SIG-M5 treated with dmso at 0.1 percent for 504 hours (cell line): ENCODE measurements around the gene NPDC1.
"Not testable (repeated sequence)": the region's sequence is repeated elsewhere in the genome, so short reads cannot be mapped to it uniquely, and the experiment has no call there.

Experiments used
- DNase-seq: peaks from one replicate; lab custom pipeline; 2025; ENCODE audit not compliant: unreplicated experiment; lab: John Stamatoyannopoulos, UW

The NPDC1 gene

DNA sequence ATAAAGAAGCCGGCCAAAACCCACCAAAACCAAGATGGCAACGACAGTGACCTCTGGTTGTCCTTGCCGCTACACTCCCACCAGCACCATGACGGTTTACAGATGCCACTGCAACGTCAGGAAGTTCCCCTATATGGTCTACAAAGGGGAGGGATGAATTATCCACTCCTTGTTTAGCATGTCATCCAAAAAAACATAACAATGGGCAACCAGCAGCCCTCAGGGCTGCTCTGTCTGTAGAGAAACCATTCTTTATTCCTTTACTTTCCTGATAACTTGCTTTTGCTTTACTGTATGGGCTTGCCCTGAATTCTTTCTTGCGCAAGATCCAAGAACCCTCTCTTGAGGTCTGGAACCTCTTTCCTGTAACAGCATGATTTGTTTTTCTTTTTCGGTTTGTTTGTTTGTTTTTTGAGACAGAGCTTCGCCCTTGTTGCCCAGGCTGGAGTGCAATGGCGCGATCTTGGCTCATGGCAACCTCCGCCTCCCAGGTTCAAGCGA, 29.3 kb upstream of the NPDC1 start:
- DNase-seq = no peak

DNA sequence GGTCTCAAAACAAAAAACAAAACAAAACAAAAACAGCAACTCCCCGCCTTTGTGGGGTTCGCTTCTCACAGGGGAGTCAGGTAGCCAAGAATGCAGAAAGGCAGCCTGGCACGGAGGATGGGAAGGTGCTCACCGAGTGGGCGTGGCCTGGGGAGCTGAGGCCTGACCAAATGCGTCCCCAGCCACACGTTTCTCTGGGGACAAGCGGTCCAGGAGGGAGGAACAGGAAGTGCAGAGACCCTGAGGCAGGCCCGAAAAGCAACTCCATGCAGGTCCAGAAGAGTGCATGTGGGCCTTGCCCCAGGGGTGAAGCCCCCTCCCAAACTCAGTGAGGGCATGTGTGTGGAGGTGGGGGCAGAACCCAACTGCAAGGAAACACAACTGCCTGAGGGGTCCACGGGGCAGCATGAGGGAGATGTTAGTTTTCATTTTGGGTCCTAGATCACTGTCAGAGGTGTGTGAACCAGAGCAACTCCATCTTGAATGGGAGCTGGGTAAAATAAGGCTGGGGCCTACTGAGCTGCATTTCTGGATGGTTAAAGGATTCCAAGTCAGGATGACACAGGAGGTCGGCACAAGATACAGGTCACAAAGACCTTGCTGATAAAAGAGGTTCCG, 28.8 kb upstream of the NPDC1 start:
- no peak for DNase-seq

DNA sequence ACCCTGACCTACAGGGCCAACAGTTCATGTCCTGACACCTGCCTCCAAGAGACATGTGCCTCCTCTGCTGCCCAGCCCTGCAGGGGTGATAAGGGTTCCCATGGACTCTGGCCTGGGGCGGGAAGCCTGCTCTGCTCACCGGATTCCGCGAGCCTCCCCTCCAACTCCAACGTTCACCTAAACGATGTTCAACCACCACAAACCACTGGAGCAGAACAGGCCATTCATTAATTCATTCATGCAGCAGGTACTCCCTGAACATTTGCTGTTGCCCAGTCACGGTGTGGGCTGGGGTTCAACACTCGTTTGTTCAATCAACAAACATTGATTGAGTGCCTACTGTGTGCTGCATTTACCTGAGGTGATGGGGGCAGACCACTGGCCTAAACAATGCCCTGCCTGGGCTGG, 28.0 kb upstream of the NPDC1 start:
- no peak for DNase-seq

DNA sequence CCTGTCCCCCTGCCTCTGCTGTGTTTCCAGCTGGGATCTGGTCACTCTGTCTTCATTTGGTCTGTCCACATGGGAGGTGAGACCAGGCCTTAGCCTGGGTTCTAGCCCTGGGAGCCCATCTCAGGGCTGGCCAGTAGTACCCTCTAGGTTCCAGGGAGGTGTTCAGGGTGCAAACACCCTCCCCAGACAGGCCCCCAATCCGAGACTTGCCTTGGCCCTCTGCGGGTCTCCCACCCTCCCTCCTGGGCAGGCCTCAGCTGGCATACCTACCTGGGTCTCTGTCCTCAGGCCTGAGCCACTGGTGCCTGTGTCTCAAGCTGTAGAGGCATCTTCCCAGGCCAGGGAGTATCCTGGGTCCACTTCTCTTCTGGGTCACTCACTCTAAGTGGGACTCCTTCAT, 25.3 kb upstream of the NPDC1 start:
- no peak for DNase-seq

DNA sequence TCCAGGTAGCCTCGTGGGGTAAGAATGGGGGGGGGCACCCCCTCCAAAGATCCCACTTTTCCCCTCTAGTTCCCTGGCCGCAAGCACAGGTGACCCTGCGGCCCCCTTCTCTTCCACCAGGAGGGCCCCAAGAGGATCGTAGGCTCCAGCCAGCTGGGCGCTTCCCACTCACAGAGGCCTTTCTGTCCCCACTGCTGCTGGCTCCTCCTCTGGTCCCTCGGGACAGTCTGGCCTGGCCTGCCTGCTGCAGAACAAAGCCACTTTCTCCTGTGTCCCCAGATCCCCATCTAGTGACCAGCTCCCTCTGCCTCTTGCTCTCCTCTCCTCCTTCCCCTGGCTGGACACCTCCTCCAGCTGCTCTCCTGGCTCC, 24.9 kb upstream of the NPDC1 start:
- no peak for DNase-seq

DNA sequence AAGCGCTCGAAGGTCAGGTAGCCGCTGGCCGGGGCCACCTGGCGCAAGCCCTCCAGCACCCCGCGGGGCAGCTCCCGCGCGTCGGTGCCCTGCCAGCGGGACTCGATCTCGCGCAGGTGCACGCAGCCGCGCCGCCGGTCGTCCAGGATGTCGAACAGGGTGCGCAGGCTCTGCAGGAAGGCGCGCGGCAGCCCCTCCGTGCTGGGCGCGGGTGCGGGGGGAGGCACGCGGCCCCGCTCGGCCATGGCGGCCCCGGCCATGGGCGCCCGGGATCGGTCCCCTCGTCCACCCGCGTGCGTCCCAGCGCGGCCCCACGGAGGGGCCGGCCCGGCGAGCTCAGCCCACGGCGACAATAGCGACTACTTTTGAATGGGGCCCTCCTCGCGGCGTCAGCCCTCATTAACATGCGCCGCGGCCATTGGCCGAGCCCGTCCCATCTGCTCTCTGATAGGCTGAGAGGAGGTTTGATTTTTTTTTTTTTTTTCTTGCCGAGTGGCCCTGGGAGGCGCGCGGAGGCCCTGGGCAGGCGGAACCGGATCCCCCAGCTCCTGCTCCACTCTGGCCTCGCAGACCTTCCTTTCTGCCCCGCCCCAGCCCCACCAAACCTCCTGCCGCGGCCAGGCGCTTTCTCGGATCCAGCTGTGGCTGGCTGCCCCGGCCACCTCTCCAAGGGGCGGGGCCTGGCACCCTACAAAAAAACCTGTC, 24.4 kb upstream of the NPDC1 start, which contains the start of gene SAPCD2:
Gene SAPCD2, minus strand, starts transcription at position 357 of the 705 bp plus-strand sequence. Its CDS starts 97 bp downstream, at position 260.
- peak; percentile 84 for DNase-seq

DNA sequence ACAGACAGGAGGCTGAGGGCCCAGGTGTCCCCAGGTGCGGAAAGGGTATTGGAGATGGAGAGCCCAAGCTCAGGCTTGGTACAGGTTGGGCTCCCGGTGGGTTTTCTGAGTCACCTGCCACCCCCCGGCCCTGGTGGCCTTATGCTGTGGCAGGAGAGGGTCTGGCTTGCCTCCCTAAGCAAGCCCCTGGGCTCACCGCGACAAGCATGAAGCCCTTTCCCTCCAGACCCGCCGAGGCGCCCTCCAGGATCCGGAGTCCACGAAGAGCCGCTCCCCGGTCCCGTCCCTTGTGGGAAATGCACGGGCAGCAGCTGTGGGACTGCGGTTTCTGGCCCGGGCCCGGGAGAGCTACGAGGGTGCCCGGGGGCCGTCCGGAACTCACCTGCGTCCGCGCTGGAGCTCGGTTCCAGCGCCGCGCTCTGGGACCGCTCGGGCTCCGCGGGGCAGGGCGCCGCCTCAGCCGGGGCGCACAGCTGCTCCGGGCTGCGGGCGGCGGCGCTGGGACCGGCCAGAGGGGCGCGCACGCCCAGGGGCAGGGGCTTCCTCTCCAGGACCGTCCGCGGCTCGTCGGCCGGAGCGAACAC, 23.6 kb upstream of the NPDC1 start:
- DNase-seq = no peak

DNA sequence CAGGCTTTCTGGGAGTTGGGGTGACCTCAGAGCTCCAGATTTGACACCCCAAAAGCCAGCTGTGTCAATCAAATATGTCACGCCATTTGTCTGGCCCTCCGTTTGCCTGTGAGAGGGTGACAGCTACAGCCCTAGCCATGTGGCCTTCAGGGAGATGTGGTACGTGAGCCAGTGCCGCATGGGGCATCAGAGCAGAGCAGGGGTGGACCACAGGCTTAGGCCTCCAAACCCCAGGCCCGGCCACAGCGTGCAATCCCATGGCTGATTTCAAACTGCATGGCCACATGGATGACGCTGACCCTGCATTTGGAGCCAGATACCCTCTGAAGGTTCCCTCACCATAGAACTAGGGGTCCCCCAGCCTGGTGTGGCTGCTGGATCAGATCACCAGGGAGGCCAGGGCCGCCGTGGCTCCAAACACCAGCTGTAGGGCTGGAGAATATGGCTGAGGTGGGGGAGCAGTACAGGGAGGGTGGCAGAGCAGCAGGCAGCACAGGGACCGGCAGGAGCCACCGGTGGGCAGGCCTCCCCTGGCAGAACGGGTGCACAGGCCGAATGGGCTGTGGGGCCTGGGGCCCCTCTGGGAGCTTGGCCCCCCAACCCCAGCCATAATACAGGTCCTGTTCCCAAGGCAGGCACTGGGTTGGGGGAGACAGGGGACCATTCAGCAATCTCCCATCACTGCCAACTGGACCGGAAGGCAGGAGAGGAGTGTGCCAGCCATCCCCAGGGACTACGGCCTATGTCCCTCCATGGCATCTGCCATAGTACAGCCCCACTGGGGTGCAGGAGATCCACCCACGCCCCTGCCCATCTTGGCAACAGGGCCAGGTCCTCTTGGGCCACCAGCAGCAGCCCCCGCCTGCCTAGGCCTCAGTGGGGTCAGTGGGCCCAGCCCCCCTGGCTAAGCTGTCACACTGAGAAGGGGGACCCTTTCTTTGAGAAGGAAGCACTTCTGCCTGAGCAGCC, 22.8 kb upstream of the NPDC1 start:
- no peak for DNase-seq

DNA sequence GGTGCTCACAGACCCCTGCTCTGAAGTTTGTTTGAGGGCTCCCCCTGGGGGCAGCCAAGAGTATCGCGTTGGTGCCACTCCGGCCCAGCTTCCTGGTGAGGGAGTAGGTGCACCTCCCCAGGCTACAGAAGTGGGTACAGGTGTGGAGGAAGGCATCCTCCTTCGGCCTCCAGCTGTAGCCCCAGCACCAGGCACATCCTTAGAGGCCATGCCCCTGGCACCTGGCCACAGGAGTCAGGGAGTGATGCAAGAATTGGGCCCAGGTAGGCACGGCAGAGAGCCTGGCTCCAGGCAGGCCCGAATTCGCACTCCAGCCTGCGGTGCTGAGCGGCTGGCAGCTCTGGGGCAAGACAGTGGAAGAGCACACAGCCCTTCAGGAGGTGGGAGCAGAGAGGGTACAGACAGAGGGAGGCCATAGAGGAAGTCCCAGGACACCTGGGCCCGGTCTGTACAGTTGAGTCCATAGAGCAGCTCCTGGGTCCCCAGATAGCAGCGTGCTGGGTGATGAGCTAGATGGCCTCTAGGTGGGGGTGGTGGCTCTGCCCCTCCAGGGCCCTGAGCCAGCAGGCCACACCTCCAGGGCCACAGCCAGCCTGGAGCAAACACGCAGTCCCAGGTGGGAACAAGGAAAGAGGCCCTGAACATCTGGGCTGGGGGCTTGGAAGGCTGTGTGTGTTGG, 22.0 kb upstream of the NPDC1 start:
- DNase-seq = peak; percentile 75

DNA sequence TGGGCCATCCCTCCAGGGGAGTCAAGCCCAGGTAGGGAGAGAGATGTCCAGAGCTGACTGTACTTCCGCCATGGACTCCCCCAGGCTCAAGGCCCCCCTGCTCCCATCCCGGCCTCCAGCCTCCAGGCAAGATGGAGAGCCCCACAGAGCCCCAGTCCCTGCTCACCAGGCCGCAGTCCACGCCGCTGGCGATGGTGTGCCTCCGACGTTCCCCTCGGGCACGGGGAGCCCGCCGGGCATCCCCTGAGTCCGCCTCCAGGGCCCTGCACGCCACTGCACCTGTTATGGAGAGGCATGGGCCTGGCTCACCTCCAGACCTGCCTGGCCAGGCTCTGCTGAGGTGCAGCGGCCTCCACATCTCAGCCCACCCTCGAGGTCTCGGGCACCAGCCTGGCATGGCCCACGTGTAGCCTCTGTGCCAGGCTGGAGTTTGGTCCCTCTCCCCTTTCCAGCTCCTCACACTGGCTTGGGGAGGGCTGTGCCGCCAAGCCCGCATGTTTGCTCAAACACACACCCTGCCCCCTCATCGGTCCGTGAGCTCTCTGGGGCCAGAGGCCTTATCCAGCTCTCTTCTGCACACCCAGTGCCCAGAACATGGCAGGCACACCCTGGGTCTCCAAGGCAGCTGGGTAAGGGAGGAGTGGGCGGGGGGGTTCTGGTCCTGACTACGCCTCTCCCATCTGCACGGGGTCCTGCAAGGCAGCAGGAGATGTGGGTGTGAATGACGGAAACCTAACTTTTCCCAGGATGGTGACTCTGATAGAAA, 20.3 kb upstream of the NPDC1 start:
- DNase-seq = no peak

DNA sequence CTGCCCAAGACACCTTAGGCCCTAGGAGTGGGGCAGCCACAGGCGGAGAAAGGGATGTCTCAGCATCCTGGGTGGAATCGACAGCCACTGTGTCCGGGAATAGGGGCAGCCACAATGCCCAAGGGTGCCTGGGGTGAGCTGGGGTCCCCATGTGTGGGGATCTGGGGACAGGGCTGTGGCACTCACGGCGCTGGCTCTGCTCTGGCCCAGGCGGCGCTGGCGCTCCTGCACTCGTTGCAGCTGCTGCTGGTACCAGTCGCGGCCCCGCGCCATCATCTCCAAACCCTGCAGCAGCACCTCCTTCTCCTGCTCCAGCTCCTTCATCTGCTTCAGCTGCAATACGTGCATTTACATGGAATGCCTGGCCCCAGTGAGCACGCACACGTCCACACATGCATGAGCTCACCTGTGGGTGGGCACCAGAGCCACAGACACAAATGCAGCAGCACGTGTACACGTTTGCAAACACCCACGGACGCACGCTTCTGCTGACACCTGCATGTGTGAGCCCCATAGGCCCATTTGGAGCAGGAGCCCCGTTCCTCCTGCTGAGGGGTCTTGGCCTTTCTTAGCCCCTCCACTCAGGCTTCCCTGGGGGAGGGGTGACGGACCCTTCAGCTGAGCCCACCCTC, 19.5 kb upstream of the NPDC1 start:
- DNase-seq = no peak

DNA sequence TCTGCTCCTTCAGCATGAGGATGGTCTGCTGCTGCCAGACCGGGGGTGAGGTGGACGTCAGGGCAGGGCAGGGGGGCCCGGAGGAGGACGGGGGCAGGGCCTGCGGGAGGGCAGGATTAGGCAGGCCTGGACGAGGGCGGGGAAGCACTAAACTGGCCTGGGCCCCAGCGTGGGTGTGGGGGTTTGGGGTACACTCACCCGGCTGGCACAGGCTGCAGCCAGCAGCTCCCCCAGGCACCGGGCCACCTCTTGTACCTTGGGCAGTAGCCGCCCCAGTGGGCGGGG, 18.8 kb upstream of the NPDC1 start:
- DNase-seq = no peak

DNA sequence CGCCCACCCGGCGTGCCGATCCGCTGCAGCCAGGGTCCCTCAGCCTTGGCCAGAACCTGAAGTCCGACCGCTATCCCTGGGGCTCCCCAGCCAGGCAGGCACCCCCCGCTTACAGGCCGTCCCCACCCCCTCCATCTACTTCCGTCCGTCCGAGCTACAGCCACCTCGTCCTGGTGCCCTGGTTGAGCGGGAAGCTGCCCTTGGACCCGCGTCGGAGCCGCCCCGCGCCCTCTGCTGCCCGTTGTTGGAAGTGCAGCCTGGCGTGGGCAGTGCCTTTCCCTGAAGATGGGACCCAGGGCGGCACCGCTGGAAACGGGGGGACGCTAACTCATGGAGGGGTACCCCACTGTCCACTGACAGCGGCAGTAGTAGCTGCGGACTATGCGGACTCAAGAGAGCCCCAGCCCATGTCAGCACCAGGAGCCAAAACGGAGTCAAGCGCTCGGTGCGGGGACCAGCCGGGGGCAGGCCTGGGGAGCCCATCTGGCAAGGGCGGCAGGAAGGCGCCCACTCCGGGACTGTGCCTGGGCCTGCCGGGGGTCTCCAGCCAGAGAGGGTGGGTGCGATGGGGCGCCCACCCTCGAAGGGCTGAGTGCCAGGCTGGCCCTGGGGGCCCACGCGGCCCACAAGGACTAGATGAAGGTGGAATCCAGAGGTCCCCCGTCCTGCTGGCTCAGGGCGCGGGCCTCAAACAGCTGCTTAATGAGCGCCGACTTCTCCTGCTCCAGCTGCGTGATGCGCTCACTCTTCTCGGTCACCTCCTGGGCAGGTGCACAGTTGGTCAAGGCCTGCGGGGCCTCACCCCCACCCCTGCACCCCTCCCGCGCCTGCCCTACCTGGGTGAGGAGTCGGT, 18.3 kb upstream of the NPDC1 start:
- DNase-seq = peak; percentile 31

DNA sequence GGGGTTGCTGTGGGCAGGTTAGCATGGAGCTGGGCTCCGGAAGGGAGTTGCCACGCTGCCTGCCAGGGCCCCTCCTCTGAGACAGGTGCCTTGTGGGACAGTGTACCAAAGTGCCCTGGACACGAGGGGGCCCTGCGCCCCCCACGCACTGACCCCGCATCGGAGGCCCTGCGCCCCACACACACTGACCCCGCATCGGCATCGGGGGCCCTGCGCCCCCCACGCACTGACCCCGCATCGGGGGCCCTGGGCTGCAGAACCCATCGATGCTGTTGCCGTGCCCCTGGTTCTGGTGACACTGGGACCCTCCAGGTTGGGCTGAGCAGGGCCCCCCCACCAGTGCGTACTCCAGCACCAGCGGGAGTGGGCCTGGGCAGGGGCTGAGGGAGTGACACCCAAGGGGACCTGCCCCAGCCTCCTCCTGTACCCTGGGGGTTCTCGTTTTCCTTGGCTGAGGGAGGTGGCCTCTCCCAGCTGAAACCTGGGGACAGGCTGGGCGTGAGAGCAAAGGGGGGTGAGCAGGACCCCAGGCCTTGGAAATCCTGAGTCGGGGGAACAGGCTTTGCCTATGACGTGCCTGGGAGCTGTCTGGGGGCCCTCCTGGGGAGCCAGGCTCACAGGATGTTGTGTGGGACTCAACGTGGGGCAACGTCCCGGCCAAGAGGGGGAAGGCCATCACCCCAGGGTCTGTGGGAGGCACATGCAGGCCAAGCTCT, 17.5 kb upstream of the NPDC1 start:
- no peak for DNase-seq

DNA sequence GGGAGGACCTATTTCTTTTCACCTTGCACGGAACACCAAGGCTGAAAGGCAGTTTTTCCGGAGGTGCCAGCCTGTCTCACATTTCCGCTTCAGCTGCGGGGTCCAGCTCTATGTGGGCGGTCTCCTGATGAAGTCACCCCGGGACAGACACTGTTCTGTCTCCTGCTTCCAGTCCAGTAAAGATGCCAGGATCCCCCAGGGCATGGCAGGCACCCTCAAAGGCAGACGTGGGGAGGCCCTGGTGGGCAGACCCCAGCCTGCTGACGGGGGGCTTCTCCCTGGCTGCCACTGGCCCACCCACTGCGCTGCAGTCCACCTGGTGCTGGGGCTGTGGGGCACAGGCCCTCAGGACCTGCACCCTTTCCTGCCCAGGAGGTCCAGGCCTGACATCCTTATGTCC, 16.8 kb upstream of the NPDC1 start:
- DNase-seq = not testable (repeated sequence)

DNA sequence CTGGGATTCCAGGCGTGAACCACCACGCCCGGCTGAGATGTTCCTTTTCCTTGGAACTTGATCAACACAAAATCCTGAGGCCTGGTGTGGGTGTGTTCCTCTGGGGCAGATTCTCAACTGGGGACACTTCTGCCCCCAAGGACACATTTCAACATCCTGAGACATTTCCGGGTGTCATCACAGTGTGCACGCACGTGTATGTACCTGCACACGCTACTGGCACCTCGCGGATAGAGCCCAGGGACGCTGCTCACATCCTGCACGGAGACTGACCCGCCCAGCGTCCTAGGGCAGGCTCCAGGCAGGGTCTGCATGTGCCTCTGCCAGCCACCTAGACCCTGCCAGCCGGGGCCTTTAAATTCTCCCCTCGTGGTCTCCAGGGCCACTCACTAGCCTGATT, 16.4 kb upstream of the NPDC1 start:
- DNase-seq = no peak

DNA sequence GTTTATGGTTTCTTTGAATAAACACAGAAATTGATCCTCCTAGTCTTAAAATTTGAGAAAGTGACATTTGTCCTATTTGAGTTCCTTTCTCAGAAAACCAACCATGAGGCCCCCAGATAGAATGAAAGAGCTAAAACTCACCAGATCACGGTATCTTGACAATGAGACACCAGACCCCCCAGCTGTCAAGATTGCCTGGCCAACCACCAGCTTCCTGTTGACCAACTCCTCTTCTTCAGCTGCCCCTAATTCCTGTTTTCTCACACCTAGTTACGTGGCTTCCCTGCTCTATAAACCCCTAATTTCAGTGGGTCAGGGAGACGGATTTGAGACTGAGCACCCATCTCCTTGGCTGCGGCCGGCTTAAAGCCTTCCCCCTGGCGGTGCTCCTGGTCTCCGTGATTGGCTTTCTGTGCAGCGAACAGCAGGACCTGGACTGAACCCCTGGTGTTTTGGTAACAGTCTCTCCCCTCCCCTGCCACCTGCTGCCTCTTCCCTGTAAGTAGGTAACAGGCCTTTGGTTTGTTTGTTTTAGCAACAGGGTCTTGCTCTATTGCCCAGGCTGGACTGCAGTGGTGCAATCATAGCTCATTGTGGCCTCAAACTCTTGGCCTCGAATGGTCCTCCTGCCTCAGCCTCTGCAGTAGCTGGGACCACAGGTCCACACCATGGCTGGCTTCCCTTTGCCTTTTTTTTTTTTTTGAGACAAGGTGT, 12.7 kb upstream of the NPDC1 start:
- no peak for DNase-seq
